A549 (cell line): ENCODE measurements around the gene RANBP3. TPM values are rescaled to one million over a fixed set of nuclear protein-coding genes. Genes with fewer than 3 reads are reported as not detected.

Experiments used
- ATAC-seq, 2 experiments: fragments of 200-7000 bp in 1 of 2; fragments of >200 bp in 1 of 2; cut with Nextera tagmentation in 1 of 2; cut with Tn5 transposase in 1 of 2; 3 replicates each; pipeline versions ENCODE4 v1.8.0 to v1.9.1; 2018 to 2020; ENCODE audit warnings: mild to moderate bottlenecking in 1 of 2, moderate library complexity in 1 of 2
- CTCF ChIA-PET: fragments of 300-600 bp; sonication (Branson Sonifier 250); formaldehyde crosslinking; extraction: SDS; loops from one replicate; lab custom pipeline; 2021; ENCODE audit warnings: antibody characterized with exemption, inconsistent platforms; lab: Yijun Ruan, JAX
- POLR2A ChIA-PET: fragments of 350-600 bp; formaldehyde crosslinking; extraction: SDS; loops from one replicate; lab custom pipeline; 2021; ENCODE audit warnings: antibody characterized with exemption, inconsistent platforms; lab: Yijun Ruan, JAX
- DNase-seq, 2 experiments: peaks; one replicate each; pipeline versions ENCODE4 v3.0.0 to v3.0.0-alpha.2; 2011 to 2016; ENCODE audit warnings: low read depth in 1 of 2, low spot score in 1 of 2
- FAIRE-seq: peaks from 2 replicates; lab custom pipeline; 2011; peaks lifted over from hg19 to GRCh38; lab: Jason Lieb, UNC
- H3K27ac ChIP-seq, 2 experiments: fragments of >200 bp; sonication (Bioruptor Twin); formaldehyde crosslinking; 3 replicates each; pipeline ENCODE4 v1.5.1; 2016 to 2017
- H3K4me1 ChIP-seq: fragments of >200 bp; sonication (Bioruptor Twin); formaldehyde crosslinking; 3 replicates; pipeline ENCODE4 v1.6.1; 2016
- H3K4me2 ChIP-seq: fragments of >200 bp; sonication (Bioruptor Twin); formaldehyde crosslinking; 3 replicates; pipeline ENCODE4 v1.6.1; 2016
- H3K4me3 ChIP-seq: fragments of >200 bp; sonication (Bioruptor Twin); formaldehyde crosslinking; 3 replicates; pipeline ENCODE4 v1.5.1; 2016
- H3K9me3 ChIP-seq: fragments of >200 bp; sonication (Bioruptor Twin); formaldehyde crosslinking; 3 replicates; pipeline ENCODE4 v1.6.1; 2016
- BHLHE40 ChIP-seq: IDR thresholded peaks from 2 replicates; pipeline ENCODE4 v1.6.1; 2012; ENCODE audit warnings: low read depth, low read length, inconsistent platforms
- CBX2 ChIP-seq: fragments of 200-600 bp; sonication (generic); IDR thresholded peaks from 2 replicates; pipeline ENCODE4 v1.6.1; 2016; ENCODE audit warnings: low read depth, mild to moderate bottlenecking, borderline replicate concordance
- CBX8 ChIP-seq: fragments of 200-600 bp; sonication (generic); IDR thresholded peaks from 2 replicates; pipeline ENCODE4 v1.6.1; 2016
- CHD2 ChIP-seq: fragments of 150-350 bp; IDR thresholded peaks from 2 replicates; pipeline ENCODE4 v1.6.1; 2014; ENCODE audit warnings: low read length; ENCODE audit not compliant: partially characterized antibody
- FOSB ChIP-seq: fragments of 250-450 bp; sonication (Bioruptor Pico); IDR thresholded peaks from 2 replicates; pipeline ENCODE4 v1.5.0; 2020; ENCODE audit warnings: mild to moderate bottlenecking, moderate library complexity
- FOSL2 ChIP-seq, 2 experiments: fragments of 450-650 bp in 1 of 2; fragments of >200 bp in 1 of 2; sonication (Bioruptor Twin) in 1 of 2; formaldehyde crosslinking; IDR thresholded peaks; 2 replicates each; pipeline versions ENCODE4 v1.5.0 to v1.6.1; 2016 to 2020; ENCODE audit warnings: mild to moderate bottlenecking in 1 of 2, moderate library complexity in 1 of 2
- FOXS1 ChIP-seq: fragments of 250-450 bp; sonication (Bioruptor Pico); IDR thresholded peaks from 2 replicates; pipeline ENCODE4 v1.5.0; 2020; ENCODE audit warnings: mild to moderate bottlenecking, moderate library complexity
- HDAC2 ChIP-seq: fragments of 200-600 bp; sonication (generic); IDR thresholded peaks from 2 replicates; pipeline ENCODE4 v1.6.1; 2016
- HOXB13 ChIP-seq: fragments of 250-450 bp; sonication (Bioruptor Pico); IDR thresholded peaks from 2 replicates; pipeline ENCODE4 v1.5.0; 2020; ENCODE audit warnings: low read depth, mild to moderate bottlenecking, moderate library complexity
- JUN ChIP-seq, 2 experiments: fragments of >200 bp; sonication (Bioruptor Twin); formaldehyde crosslinking; IDR thresholded peaks; 2 replicates in 1 of 2; 3 replicates in 1 of 2; pipeline ENCODE4 v1.6.1; 2016 to 2017
- KDM1A ChIP-seq: fragments of 200-600 bp; sonication (generic); IDR thresholded peaks from 2 replicates; pipeline ENCODE4 v1.6.1; 2016; ENCODE audit warnings: low read depth, mild to moderate bottlenecking
- MAZ ChIP-seq: fragments of 150-350 bp; IDR thresholded peaks from 2 replicates; pipeline ENCODE4 v1.6.1; 2014; ENCODE audit warnings: antibody characterized with exemption, low read depth, low read length, borderline replicate concordance
- MYC ChIP-seq: IDR thresholded peaks from 2 replicates; pipeline ENCODE4 v1.6.1; 2012; ENCODE audit warnings: mild to moderate bottlenecking, inconsistent platforms, low read length, improper control_type of control experiment, borderline replicate concordance
- NFE2L2 ChIP-seq: fragments of 150-350 bp; conservative IDR thresholded peaks from 2 replicates; pipeline ENCODE4 v1.6.1; 2014; ENCODE audit warnings: low read length
- PHF8 ChIP-seq: fragments of 200-600 bp; sonication (generic); IDR thresholded peaks from 2 replicates; pipeline ENCODE4 v1.6.1; 2016; ENCODE audit warnings: low read depth, mild to moderate bottlenecking, antibody characterized with exemption, moderate library complexity, borderline replicate concordance
- SREBF2 ChIP-seq: fragments of 450-650 bp; IDR thresholded peaks from 2 replicates; pipeline ENCODE4 v1.6.1; 2014; ENCODE audit warnings: mild to moderate bottlenecking, moderate library complexity
- ZC3H11A ChIP-seq: fragments of 450-650 bp; IDR thresholded peaks from 2 replicates; pipeline ENCODE4 v1.6.1; 2014; ENCODE audit warnings: antibody characterized with exemption, mild to moderate bottlenecking
- ZNF302 ChIP-seq: fragments of 250-450 bp; sonication (Bioruptor Pico); IDR thresholded peaks from 2 replicates; pipeline ENCODE4 v1.9.0; 2021; ENCODE audit warnings: inconsistent platforms, mild to moderate bottlenecking, moderate library complexity
- WGBS: methylation state at CpG from one replicate; pipeline ENCODE4 v1.1.6; 2017; ENCODE audit errors: missing lambda C conversion rate; 5-methylcytosine and 5-hydroxymethylcytosine counted together
- polyA plus RNA-seq, 4 experiments: library from polyadenylated mRNA; depleted of rRNA in 3 of 4; stranded (reverse); fragments of >200 nt; fragmentation: RNase III in 1 of 4; extraction: RNeasy Plus Mini Kit Qiagen cat#74134 plus additional on column Dnase treatment in 1 of 4; gene quantifications; 2 replicates in 3 of 4; 3 replicates in 1 of 4; pipeline ENCODE4 v1.2.3, GENCODE V29; 2011 to 2017
- TF ChIP-seq, protein P1 (sequence below): fragments of >200 bp; sonication (Bioruptor Twin); formaldehyde crosslinking; IDR thresholded peaks from 3 replicates; pipeline ENCODE4 v1.6.1; 2016
- TF ChIP-seq, protein P2 (sequence below): IDR thresholded peaks from 2 replicates; pipeline ENCODE4 v1.6.1; 2012
- TF ChIP-seq, protein P3 (sequence below): fragments of 450-650 bp; IDR thresholded peaks from 2 replicates; pipeline ENCODE4 v1.6.1; 2014; ENCODE audit warnings: antibody characterized with exemption
- TF ChIP-seq, protein P4 (sequence below): fragments of >200 bp; sonication (Bioruptor Twin); formaldehyde crosslinking; IDR thresholded peaks from 2 replicates; pipeline ENCODE4 v1.6.1; 2016
- TF ChIP-seq, protein P5 (sequence below): fragments of 250-450 bp; sonication (Bioruptor Pico); IDR thresholded peaks from 2 replicates; pipeline ENCODE4 v1.5.0; 2021; ENCODE audit warnings: mild to moderate bottlenecking, moderate library complexity, borderline replicate concordance

Gene RANBP3
- polyA plus RNA-seq, 2 of the 4 experiments (the other 2 are of a cell fraction), result 39.2 to 53.5 TPM

DNA sequence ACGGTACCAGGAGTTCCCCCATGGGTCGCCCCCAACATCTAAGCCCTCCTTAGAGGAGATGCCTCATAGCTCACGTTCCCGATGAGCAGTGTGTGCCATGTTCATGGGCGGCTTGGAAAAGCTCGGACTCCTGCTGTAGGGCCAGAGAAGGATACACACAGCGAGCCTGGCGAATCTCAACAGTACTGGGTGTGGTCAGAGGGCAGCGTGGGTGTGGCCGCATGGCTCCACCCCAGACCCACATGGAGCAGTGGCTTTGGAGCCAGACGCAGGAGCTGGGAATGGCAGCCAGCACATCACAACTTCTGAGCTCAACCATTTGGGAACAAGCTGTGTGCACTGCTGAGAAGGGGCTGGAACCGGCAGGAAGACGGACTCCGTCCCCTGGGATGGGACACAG is 48.3 kb downstream of the RANBP3 start (continued):
- TF ChIP-seq, protein P1, sequence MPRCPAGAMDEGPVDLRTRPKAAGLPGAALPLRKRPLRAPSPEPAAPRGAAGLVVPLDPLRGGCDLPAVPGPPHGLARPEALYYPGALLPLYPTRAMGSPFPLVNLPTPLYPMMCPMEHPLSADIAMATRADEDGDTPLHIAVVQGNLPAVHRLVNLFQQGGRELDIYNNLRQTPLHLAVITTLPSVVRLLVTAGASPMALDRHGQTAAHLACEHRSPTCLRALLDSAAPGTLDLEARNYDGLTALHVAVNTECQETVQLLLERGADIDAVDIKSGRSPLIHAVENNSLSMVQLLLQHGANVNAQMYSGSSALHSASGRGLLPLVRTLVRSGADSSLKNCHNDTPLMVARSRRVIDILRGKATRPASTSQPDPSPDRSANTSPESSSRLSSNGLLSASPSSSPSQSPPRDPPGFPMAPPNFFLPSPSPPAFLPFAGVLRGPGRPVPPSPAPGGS, result no peak

DNA sequence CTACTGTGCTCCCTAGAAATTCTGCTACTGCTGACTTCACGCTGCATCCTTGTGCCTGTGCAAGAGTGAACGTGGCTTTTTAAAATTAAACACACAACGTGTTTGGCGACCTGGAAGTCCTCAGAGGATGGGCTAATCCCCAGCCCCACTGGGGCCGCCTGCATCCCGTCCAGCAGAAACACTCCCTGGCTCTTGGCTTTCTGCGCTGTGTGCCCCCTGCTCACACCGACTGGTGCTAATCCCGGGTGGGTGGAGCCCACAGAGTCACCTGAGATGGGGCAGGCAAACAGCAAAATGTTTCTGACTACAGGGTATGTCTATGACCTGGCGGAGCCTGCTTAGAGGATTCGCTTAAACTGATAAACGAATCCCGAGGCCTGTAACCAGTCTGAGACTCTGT is 48.8 kb downstream of the RANBP3 start:
- ATAC-seq, result no peak
- no peaks in the 10 kb centered on the region for H3K4me1 ChIP-seq
- WGBS, result 92% methylated on average over 10 of the region's 13 CpGs
- CTCF ChIA-PET, result interaction anchor here (1.1 kb wide), 1 partner anchor 70 kb away, joined by 3 read pairs; no protein-coding TSS in a partner anchor
- no peak overlapping the region for H3K4me2 ChIP-seq
- H3K4me3 ChIP-seq, result no peak overlapping the region
- POLR2A ChIA-PET, result no interaction called here
- no peak for FAIRE-seq
- no peak for DNase-seq
- no peaks in the 10 kb centered on the region for H3K9me3 ChIP-seq
- TF ChIP-seq, protein P2, sequence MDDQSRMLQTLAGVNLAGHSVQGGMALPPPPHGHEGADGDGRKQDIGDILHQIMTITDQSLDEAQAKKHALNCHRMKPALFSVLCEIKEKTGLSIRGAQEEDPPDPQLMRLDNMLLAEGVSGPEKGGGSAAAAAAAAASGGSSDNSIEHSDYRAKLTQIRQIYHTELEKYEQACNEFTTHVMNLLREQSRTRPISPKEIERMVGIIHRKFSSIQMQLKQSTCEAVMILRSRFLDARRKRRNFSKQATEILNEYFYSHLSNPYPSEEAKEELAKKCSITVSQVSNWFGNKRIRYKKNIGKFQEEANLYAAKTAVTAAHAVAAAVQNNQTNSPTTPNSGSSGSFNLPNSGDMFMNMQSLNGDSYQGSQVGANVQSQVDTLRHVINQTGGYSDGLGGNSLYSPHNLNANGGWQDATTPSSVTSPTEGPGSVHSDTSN, result no peak
- TF ChIP-seq CBX8 (no peak), MYC (no peak), FOXS1 (CRISPR knock-in tag) (no peak), PHF8 (no peak), HDAC2 (no peak)
- TF ChIP-seq, protein P3, sequence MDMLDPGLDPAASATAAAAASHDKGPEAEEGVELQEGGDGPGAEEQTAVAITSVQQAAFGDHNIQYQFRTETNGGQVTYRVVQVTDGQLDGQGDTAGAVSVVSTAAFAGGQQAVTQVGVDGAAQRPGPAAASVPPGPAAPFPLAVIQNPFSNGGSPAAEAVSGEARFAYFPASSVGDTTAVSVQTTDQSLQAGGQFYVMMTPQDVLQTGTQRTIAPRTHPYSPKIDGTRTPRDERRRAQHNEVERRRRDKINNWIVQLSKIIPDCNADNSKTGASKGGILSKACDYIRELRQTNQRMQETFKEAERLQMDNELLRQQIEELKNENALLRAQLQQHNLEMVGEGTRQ, result no peak
- TF ChIP-seq, protein P4, sequence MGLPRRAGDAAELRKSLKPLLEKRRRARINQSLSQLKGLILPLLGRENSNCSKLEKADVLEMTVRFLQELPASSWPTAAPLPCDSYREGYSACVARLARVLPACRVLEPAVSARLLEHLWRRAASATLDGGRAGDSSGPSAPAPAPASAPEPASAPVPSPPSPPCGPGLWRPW, result no peak
- no peak overlapping the region for H3K27ac ChIP-seq

DNA sequence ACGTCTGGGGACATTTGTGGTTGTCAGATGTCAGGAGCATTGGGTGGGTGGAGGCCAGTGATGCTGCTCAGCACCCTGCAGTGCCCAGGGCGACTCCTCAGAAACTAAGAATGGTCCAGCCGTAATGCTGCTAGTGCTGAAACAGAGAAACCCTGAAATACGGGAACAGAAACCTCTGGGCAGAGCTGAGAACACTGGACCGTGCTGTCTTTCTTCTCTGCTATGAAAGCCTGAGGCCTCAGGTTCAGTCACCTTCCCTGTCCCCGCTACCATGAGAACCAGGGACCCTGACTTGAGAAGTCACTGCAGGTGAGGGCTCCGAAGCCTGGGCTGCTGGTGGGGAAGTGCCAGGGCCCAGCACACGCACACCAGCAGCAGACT is 50.5 kb downstream of the RANBP3 start:
- FAIRE-seq (no peak), DNase-seq (no peak), ATAC-seq (no peak)
- CTCF ChIA-PET, result interaction anchor here (0.8 kb wide), 1 partner anchor 30 kb away, joined by 3 read pairs; no protein-coding TSS in a partner anchor
- Histone ChIP-seq H3K4me3 (no peak overlapping the region), H3K27ac (no peak overlapping the region), H3K4me2 (no peak overlapping the region), H3K4me1 (no peaks in the 10 kb centered on the region), H3K9me3 (no peaks in the 10 kb centered on the region)
- TF ChIP-seq SREBF2, result no peak
- no peak for TF ChIP-seq KDM1A
- no peak for TF ChIP-seq CBX2
- TF ChIP-seq, protein P1, result no peak
- TF ChIP-seq, protein P4, result no peak
- no peak for TF ChIP-seq FOSB (CRISPR knock-in tag)
- POLR2A ChIA-PET, result no interaction called here
- 94% methylated on average over 7 of the region's 8 CpGs for WGBS

DNA sequence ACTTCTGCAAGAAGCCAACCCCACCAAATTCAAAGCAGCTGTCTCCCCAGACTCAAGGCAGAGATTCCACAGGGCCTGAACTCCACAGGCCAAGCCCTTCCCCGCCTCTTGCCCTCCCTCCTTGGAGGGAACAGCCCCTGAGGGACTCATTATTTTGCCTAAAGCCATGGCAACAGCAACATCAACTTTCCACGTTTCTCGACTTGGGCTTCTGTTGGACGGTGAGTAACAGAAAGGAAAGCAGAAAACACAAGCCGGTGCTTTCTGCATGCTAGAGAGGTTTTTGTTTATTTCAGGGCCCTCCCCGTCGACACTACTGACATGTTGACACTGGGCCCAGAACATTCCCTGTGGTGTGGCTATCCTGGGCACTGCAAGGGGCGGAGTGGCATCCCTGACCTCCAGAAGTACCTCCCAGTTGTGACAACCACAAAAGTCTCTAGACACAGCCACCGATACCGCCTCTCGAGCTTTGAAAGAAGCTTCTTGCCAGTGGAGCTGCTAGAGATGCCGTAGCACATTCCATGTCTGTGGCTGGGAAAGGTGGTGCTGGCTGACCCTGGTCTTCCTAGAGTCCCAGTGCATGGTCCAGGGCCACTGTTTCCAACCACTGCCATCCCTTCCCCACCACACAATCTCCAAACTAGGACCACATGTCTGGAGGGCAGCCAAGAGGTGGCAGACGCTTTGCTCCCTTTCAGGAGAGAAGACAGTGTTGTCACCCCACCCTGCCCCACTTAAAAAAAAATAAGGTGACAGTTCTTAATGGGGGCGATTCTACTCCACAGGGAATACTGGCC is 51.1 kb downstream of the RANBP3 start:
- Histone ChIP-seq H3K9me3 (no peaks in the 10 kb centered on the region), H3K4me1 (no peaks in the 10 kb centered on the region), H3K4me3 (no peak overlapping the region), H3K27ac (no peak overlapping the region), H3K4me2 (no peak overlapping the region)
- DNase-seq, result no peak
- ChIA-PET POLR2A (no interaction called here), CTCF (no interaction called here)
- no peak for FAIRE-seq
- WGBS, result 80% methylated on average over 13 of the region's 14 CpGs
- peak in 1 of 2 experiments; percentile 26; a peak in 1 of 6 replicates for ATAC-seq
- TF ChIP-seq BHLHE40, result no peak
- TF ChIP-seq ZC3H11A, result no peak
- no peak for TF ChIP-seq JUN (IDR thresholded peaks at IDR 0.05)
- TF ChIP-seq FOSL2 (IDR thresholded peaks at IDR 0.05), result no peak
- TF ChIP-seq FOSL2 (CRISPR knock-in tag; IDR thresholded peaks at IDR 0.05), result no peak
- TF ChIP-seq CBX2, result no peak
- TF ChIP-seq KDM1A, result no peak
- TF ChIP-seq MAZ, result no peak
- no peak for TF ChIP-seq CHD2
- no peak for TF ChIP-seq ZNF302 (CRISPR knock-in tag)
- TF ChIP-seq, protein P5, sequence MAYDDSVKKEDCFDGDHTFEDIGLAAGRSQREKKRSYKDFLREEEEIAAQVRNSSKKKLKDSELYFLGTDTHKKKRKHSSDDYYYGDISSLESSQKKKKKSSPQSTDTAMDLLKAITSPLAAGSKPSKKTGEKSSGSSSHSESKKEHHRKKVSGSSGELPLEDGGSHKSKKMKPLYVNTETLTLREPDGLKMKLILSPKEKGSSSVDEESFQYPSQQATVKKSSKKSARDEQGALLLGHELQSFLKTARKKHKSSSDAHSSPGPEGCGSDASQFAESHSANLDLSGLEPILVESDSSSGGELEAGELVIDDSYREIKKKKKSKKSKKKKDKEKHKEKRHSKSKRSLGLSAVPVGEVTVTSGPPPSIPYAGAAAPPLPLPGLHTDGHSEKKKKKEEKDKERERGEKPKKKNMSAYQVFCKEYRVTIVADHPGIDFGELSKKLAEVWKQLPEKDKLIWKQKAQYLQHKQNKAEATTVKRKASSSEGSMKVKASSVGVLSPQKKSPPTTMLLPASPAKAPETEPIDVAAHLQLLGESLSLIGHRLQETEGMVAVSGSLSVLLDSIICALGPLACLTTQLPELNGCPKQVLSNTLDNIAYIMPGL, result no peak
- TF ChIP-seq, protein P4, result no peak
- TF ChIP-seq HOXB13 (CRISPR knock-in tag), result no peak
- no peak for TF ChIP-seq NFE2L2
